OCI-LY3 (cell line): ENCODE data around the gene BRWD1.

Experiments
- EZH2phosphoT487 ChIP-seq: fragments of 200-600 bp; shearing (Covaris generic); IDR thresholded peaks from 2 replicates; pipeline ENCODE4 v1.6.1; 2018; ENCODE audit warnings: antibody characterized with exemption, mixed run types, low read depth
- TF ChIP-seq, protein P1 (sequence below): fragments of 200-600, 300-600 bp; sonication (generic); IDR thresholded peaks from 2 replicates; pipeline ENCODE4 v1.5.1; 2014; ENCODE audit warnings: antibody characterized with exemption, low read length, low read depth

DNA sequence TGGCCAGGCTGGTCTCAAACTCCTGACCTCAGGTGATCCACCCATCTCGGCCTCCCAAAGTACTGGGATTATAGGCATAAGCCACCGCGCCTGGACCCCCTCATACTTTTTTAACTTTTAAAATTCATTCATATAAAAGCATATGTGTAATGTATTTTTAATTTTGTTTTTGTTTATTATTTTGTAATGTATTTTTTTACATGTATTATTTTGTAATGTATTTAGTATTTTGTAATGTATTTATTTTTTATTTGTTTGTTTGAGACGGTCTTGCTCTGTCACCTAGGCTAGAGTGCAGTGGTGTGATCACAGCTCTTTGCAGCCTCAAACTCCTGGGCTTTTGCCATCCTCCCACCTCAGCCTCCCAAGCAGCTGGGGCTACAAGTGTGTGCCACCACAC lies 12.0 kb upstream of the BRWD1 start:
- TF ChIP-seq, protein P1, sequence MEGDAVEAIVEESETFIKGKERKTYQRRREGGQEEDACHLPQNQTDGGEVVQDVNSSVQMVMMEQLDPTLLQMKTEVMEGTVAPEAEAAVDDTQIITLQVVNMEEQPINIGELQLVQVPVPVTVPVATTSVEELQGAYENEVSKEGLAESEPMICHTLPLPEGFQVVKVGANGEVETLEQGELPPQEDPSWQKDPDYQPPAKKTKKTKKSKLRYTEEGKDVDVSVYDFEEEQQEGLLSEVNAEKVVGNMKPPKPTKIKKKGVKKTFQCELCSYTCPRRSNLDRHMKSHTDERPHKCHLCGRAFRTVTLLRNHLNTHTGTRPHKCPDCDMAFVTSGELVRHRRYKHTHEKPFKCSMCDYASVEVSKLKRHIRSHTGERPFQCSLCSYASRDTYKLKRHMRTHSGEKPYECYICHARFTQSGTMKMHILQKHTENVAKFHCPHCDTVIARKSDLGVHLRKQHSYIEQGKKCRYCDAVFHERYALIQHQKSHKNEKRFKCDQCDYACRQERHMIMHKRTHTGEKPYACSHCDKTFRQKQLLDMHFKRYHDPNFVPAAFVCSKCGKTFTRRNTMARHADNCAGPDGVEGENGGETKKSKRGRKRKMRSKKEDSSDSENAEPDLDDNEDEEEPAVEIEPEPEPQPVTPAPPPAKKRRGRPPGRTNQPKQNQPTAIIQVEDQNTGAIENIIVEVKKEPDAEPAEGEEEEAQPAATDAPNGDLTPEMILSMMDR = no peak
- no peak for TF ChIP-seq EZH2phosphoT487
